ENCODE measurements around the gene KLHL36.

The KLHL36 gene

DNA sequence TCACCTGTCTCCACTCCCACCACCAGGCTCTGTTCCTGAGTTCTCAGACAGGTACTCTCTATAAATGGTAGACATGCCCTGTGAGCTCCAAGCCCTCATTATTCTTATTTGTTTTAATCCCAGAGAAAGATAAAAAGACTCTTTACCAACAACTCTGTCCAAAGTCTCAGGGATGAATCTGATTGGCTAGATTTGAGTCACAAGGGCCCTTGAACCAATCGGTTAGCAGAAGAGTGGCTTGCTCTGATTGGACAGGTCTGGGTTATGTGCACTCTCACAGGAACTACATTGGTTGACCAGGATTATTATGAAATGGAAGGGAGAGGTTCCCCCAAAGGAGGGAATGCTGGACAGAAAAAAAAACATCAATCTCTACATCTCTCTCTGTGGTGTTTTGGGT, 37.9 kb upstream of the KLHL36 start:
- H3K4me3 ChIP-seq (replicated peaks; ENCODE audit: low read depth, low read length): no peak overlapping the region
- TF ChIP-seq, protein P1, sequence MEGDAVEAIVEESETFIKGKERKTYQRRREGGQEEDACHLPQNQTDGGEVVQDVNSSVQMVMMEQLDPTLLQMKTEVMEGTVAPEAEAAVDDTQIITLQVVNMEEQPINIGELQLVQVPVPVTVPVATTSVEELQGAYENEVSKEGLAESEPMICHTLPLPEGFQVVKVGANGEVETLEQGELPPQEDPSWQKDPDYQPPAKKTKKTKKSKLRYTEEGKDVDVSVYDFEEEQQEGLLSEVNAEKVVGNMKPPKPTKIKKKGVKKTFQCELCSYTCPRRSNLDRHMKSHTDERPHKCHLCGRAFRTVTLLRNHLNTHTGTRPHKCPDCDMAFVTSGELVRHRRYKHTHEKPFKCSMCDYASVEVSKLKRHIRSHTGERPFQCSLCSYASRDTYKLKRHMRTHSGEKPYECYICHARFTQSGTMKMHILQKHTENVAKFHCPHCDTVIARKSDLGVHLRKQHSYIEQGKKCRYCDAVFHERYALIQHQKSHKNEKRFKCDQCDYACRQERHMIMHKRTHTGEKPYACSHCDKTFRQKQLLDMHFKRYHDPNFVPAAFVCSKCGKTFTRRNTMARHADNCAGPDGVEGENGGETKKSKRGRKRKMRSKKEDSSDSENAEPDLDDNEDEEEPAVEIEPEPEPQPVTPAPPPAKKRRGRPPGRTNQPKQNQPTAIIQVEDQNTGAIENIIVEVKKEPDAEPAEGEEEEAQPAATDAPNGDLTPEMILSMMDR (IDR thresholded peaks at IDR 0.05; ENCODE audit: low read depth, low read length, missing control alignments): no peak
- no peak for DNase-seq (ENCODE audit: extremely low read depth, low read depth)

- H3K4me3 ChIP-seq (replicated peaks; ENCODE audit: low read depth, low read length): no peak overlapping the region
- TF ChIP-seq, protein P1 (IDR thresholded peaks at IDR 0.05; ENCODE audit: low read depth, low read length, missing control alignments): no peak
- no peak for DNase-seq (ENCODE audit: extremely low read depth, low read depth)
These were observed 37.3 kb upstream of the KLHL36 start for GRCh38 chr16:84611041-84611440.

GRCh38 chr16:84612686-84613085, 35.6 kb upstream of the KLHL36 start:
- no peak for DNase-seq (ENCODE audit: extremely low read depth, low read depth)
- TF ChIP-seq, protein P1 (IDR thresholded peaks at IDR 0.05; ENCODE audit: low read depth, low read length, missing control alignments): no peak
- H3K4me3 ChIP-seq (replicated peaks; ENCODE audit: low read depth, low read length): no peak overlapping the region

GRCh38 chr16:84613408-84614072, 34.8 kb upstream of the KLHL36 start:
- DNase-seq (ENCODE audit: extremely low read depth, low read depth): no peak
- no peak overlapping the region for H3K4me3 ChIP-seq (replicated peaks; ENCODE audit: low read depth, low read length)
- TF ChIP-seq, protein P1 (IDR thresholded peaks at IDR 0.05; ENCODE audit: low read depth, low read length, missing control alignments): no peak

- H3K4me3 ChIP-seq (replicated peaks; ENCODE audit: low read depth, low read length): no peak overlapping the region
- TF ChIP-seq, protein P1 (IDR thresholded peaks at IDR 0.05; ENCODE audit: low read depth, low read length, missing control alignments): no peak
These were observed 34.2 kb upstream of the KLHL36 start for GRCh38 chr16:84614073-84614459.

DNA sequence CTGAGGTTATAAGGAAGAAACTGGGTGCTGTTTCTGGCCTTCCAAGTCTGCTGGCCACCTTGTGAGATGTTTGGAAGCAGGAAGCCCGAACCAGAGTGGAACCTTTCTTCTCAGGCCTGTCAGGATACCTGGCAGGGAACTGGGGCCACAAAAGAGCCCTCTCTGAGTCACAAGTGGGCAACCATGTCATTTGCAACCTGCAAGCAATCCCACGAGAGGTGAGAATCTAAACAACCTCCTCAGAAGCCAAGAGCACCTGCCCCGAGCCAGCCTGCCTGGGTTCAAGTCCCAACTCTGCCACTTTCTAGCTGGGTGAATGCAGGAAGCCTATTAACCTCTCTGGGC, 33.7 kb upstream of the KLHL36 start:
- peak overlapping the region; percentile 74; the same call in 1 of the 2 replicates for H3K4me3 ChIP-seq (replicated peaks; ENCODE audit: low read depth, low read length)
- no peak for DNase-seq (ENCODE audit: extremely low read depth, low read depth)
- TF ChIP-seq, protein P1 (IDR thresholded peaks at IDR 0.05; ENCODE audit: low read depth, low read length, missing control alignments): no peak

More at GRCh38 chr16:84614073-84614459, 34.2 kb upstream of the KLHL36 start:
- DNase-seq (ENCODE audit: extremely low read depth, low read depth): no peak
